GM18505 (cell line): Measurements from ENCODE around the gene MNAT1.
A peak's percentile ranks its signal among the peaks of the same experiment; 100 is the strongest.
"Not testable (repeated sequence)": the region's sequence is repeated elsewhere in the genome, so short reads cannot be mapped to it uniquely, and the experiment has no call there.

Experiments used
- ATAC-seq: cut with Tn5 transposase; IDR thresholded peaks from one replicate; pipeline ENCODE4 v1.9.1; 2021; ENCODE audit not compliant: unreplicated experiment
- POLR2A ChIP-seq: IDR thresholded peaks from 4 replicates; pipeline ENCODE4 v1.6.1; 2011; ENCODE audit warnings: borderline replicate concordance; ENCODE audit not compliant: insufficient read depth, insufficient read length; ENCODE audit errors: extremely low read depth

Gene MNAT1

GRCh38 chr14:60803871-60804270 is 69.3 kb downstream of the MNAT1 start:
- no peak for ATAC-seq
- no peak for TF ChIP-seq POLR2A

GRCh38 chr14:60805841-60806430 is 71.4 kb downstream of the MNAT1 start:
- TF ChIP-seq POLR2A = no peak
- ATAC-seq = no peak

GRCh38 chr14:60807247-60807646 is 72.7 kb downstream of the MNAT1 start:
- TF ChIP-seq POLR2A = no peak
- ATAC-seq = no peak

GRCh38 chr14:60807971-60808370 is 73.4 kb downstream of the MNAT1 start:
- TF ChIP-seq POLR2A = no peak
- ATAC-seq = no peak

- no peak for ATAC-seq
- TF ChIP-seq POLR2A = no peak
Observed at GRCh38 chr14:60812987-60813386, 78.4 kb downstream of the MNAT1 start.

GRCh38 chr14:60815371-60815770 is 80.8 kb downstream of the MNAT1 start:
- TF ChIP-seq POLR2A = no peak
- peak; percentile 98 for ATAC-seq

- TF ChIP-seq POLR2A = no peak
- ATAC-seq = no peak
Observed at GRCh38 chr14:60817113-60817512, 82.6 kb downstream of the MNAT1 start.

- no peak for TF ChIP-seq POLR2A
- ATAC-seq = no peak
Observed at GRCh38 chr14:60819575-60819974, 85.0 kb downstream of the MNAT1 start.

- no peak for ATAC-seq
- TF ChIP-seq POLR2A = no peak
Observed at GRCh38 chr14:60838601-60839000, 104.0 kb downstream of the MNAT1 start.

GRCh38 chr14:60839057-60839456 is 104.5 kb downstream of the MNAT1 start:
- TF ChIP-seq POLR2A = no peak
- ATAC-seq = no peak

- TF ChIP-seq POLR2A = no peak
- no peak for ATAC-seq
Observed at GRCh38 chr14:60839657-60840056, 105.1 kb downstream of the MNAT1 start.

GRCh38 chr14:60840313-60840712 is 105.8 kb downstream of the MNAT1 start:
- no peak for ATAC-seq
- TF ChIP-seq POLR2A = no peak

- ATAC-seq = peak; percentile 96
Observed at GRCh38 chr14:60845523-60845922, 111.0 kb downstream of the MNAT1 start.

GRCh38 chr14:60848066-60848465 is 113.5 kb downstream of the MNAT1 start:
- no peak for ATAC-seq
- TF ChIP-seq POLR2A = no peak

More at GRCh38 chr14:60845523-60845922, 111.0 kb downstream of the MNAT1 start:
- TF ChIP-seq POLR2A = no peak

GRCh38 chr14:60851692-60852091 is 117.1 kb downstream of the MNAT1 start:
- not testable (repeated sequence) for ATAC-seq
